GM12892 (cell line): ENCODE measurements around the gene PHLDB3.

Experiments
- POLR2A ChIP-seq: IDR thresholded peaks from 2 replicates; pipeline ENCODE4 v1.6.1; 2011; ENCODE audit warnings: low read depth, low read length, control low read depth
- POLR2AphosphoS5 ChIP-seq: IDR thresholded peaks from 2 replicates; pipeline ENCODE4 v1.6.1; 2011; ENCODE audit warnings: low read depth, low read length, control low read depth

GRCh38 chr19:43430142-43430710, 74.3 kb downstream of the PHLDB3 start:
- TF ChIP-seq POLR2A (no peak), POLR2AphosphoS5 (no peak)
